IPS-18a (cell line): Measurements from ENCODE around the gene CUL9.

Experiments used
- H3K27ac ChIP-seq: one replicate; pipeline ENCODE4 v1.5.1; 2013; ENCODE audit warnings: low read length
- H3K27me3 ChIP-seq: one replicate; pipeline ENCODE4 v1.6.1; 2013; ENCODE audit warnings: mild to moderate bottlenecking, low read length; ENCODE audit not compliant: control insufficient read depth, insufficient read depth
- H3K36me3 ChIP-seq: one replicate; pipeline ENCODE4 v1.6.1; 2013; ENCODE audit warnings: low read depth, low read length; ENCODE audit not compliant: control insufficient read depth
- H3K4me1 ChIP-seq: one replicate; pipeline ENCODE4 v1.6.1; 2013; ENCODE audit warnings: low read depth, low read length; ENCODE audit not compliant: control insufficient read depth
- H3K4me3 ChIP-seq: one replicate; pipeline ENCODE4 v1.5.1; 2013; ENCODE audit warnings: low read length
- H3K9ac ChIP-seq: one replicate; pipeline ENCODE4 v1.6.1; 2013; ENCODE audit warnings: mild to moderate bottlenecking, low read length, moderate library complexity
- H3K9me3 ChIP-seq: one replicate; pipeline ENCODE4 v1.6.1; 2013; ENCODE audit warnings: low read depth, low read length; ENCODE audit not compliant: control insufficient read depth

Gene CUL9

DNA sequence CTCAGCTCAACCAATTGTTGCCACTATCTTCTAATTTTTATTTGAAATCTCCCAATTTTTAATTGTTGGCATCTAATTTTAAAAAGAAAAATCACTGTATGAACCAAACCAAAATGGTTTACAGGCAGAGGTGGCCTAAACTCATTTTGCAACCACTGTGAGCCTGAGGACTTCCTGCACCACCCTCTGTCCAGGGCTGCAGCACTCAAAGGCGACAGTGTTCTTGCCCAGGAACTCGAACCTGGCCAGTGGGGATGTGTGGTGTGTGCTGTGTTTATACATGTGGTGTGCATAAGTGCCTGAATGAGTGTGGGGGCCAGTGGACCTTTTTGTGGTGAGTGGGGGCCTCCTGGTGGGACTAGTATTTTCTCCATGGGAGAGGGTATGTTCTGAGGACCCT lies 91.7 kb downstream of the CUL9 start:
- Histone ChIP-seq H3K36me3 (no peaks in the 10 kb centered on the region), H3K9me3 (no peaks in the 10 kb centered on the region), H3K27ac (no peak overlapping the region), H3K4me3 (no peak overlapping the region), H3K27me3 (peaks cover 59% of the 10 kb centered on the region), H3K4me1 (peaks cover 8% of the 10 kb centered on the region), H3K9ac (no peak overlapping the region)
